GM12892 (cell line): ENCODE measurements around the gene ZNF865.

Source experiments
- POLR2AphosphoS5 ChIP-seq: IDR thresholded peaks from 2 replicates; pipeline ENCODE4 v1.6.1; 2011; ENCODE audit warnings: low read depth, low read length, control low read depth
- TAF1 ChIP-seq: IDR thresholded peaks from 2 replicates; pipeline ENCODE4 v1.6.1; 2011; ENCODE audit warnings: low read depth, mild to moderate bottlenecking, control low read depth, low read length, borderline replicate concordance

DNA sequence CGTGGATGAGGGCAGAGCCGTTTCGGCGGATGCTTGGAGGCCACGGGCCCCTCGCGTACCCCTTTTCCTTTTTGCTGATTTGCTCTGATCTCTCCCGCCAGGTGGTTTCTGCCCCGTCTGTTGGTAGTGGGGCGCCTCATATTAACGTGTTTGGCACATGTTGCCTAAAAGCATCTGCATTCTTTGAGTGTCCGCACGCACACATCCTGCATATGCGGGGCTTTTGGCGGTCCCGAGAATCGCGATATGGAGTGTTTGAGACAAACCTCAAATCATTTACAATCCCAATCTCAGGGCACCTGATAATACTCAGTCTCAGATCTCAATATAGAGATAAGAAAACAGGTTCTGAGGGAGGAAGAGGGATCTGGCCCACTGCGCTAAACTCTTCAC lies 50.2 kb downstream of the ZNF865 start:
- TF ChIP-seq POLR2AphosphoS5 (no peak), TAF1 (0 out of 2 replicates have a peak, but pooled peaks have one; percentile 53)
